ENCODE measurements around the gene GALNT18.

The GALNT18 gene

GRCh38 chr11:11236498-11237059 is 385.2 kb downstream of the GALNT18 start:
- DNase-seq (ENCODE audit: extremely low read depth, low read depth): no peak
- no peak for TF ChIP-seq CTCF (IDR thresholded peaks at IDR 0.05; ENCODE audit: low read depth, low read length)

GRCh38 chr11:11231763-11232162 is 390.0 kb downstream of the GALNT18 start:
- TF ChIP-seq CTCF (IDR thresholded peaks at IDR 0.05; ENCODE audit: low read depth, low read length): no peak
- DNase-seq (ENCODE audit: extremely low read depth, low read depth): no peak

- DNase-seq (ENCODE audit: extremely low read depth, low read depth): no peak
- peak; percentile 16 for TF ChIP-seq CTCF (IDR thresholded peaks at IDR 0.05; ENCODE audit: low read depth, low read length)
Measured at GRCh38 chr11:11230802-11231562, 390.8 kb downstream of the GALNT18 start.

- DNase-seq (ENCODE audit: extremely low read depth, low read depth): no peak
- no peak for TF ChIP-seq CTCF (IDR thresholded peaks at IDR 0.05; ENCODE audit: low read depth, low read length)
Measured at GRCh38 chr11:11230087-11230486, 391.7 kb downstream of the GALNT18 start.

- no peak for TF ChIP-seq CTCF (IDR thresholded peaks at IDR 0.05; ENCODE audit: low read depth, low read length)
- no peak for DNase-seq (ENCODE audit: extremely low read depth, low read depth)
Measured at GRCh38 chr11:11229647-11230046, 392.2 kb downstream of the GALNT18 start.

GRCh38 chr11:11227296-11228085 is 394.3 kb downstream of the GALNT18 start:
- no peak for TF ChIP-seq CTCF (IDR thresholded peaks at IDR 0.05; ENCODE audit: low read depth, low read length)
- DNase-seq (ENCODE audit: extremely low read depth, low read depth): no peak

Data from AG09319 (cell line).